NCI-H82 (cell line): ENCODE results near the gene DAPK1.

Experiments
- DNase-seq: peaks from one replicate; lab custom pipeline; 2025; lab: John Stamatoyannopoulos, UW

DAPK1 gene

DNA sequence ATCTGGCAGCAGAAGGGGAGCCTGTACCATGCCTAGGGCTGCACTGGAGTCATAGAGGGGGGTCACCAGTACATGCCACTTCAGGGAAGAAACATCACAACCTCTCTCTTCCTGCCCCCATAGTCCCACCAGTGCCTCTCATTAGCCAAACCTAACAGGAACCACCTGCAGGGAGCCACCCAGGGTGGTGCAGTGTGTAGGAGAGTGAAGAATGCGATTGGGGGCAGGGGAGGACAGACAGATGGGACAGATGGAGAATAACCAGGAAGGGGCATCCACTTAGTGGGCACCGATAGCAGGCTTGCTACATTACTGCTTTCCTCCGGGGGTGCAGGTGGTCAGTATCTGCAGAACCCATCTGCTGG lies 19.2 kb downstream of the DAPK1 start:
- DNase-seq, result no peak

- no peak for DNase-seq
These were observed 20.1 kb downstream of the DAPK1 start for GRCh38 chr9:87517732-87518131.

DNA sequence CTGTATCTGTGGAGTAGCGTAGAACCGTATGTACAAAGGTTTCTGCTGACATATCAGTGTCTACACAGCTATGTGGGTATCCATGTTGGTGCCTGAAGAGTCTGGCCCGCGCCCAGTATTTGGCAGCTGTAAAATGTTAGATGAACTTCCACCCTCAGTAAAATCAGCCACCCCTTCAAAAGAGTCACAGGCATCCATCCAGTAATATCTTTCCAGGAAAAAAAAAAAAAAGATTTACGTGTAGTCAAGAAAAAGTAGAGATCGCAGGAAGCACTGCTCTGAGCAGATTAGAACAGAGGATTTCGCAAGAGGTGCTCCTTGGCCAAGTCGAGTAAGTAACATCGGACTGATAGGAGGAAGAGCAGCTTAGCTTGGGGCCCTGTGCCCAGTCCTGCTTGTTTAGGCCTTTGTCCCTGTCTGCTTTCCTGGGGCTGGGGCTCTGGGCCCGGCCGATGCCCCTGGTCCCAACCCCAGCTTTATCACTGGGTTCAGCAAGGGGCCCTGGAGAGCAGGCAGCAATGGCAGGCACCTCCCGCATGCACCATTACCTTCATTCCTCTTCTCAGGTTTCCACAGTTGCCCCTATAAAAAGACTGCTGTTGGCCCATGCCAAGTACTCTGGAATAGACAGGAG lies 21.2 kb downstream of the DAPK1 start:
- no peak for DNase-seq

DNA sequence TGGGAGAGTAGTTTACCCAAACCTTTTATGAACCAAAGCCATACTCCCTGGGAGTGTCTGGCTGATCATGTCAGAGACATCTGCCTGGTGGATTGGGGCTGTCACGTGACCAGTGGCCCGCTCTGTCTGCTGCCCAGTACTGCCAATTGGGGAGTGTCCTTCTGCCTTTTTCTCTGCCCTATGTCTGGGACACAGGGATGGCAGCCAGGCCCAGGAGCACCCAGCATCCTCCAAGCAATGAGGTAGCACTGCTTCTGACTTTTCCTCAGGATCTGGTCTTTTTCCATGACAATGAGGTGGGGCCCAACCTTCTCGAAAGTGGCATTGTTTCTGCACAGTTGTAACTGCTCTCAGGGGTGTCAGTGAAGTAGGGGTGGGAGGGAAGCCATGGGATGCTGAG lies 21.8 kb downstream of the DAPK1 start:
- no peak for DNase-seq

GRCh38 chr9:87520172-87520683 lies 22.6 kb downstream of the DAPK1 start:
- no peak for DNase-seq

DNA sequence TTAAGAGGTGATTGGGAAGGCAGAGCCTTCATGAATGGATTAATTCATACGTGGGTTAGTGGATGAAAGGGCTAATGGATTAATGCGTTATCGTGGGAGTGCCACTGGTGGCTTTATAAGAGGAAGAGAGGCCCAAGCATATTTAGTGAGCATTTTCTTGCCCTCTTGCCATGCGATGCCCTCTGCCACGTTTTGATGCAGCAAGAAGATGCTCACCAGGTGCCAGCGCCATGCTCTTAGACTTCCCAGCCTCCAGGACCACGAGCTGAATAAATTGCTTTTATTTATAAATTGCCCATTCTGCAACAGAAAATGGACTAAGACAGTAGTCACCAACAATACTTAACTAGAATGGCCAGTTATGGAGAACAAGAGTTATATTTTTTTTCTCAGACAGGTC lies 24.2 kb downstream of the DAPK1 start:
- DNase-seq, result no peak

DNA sequence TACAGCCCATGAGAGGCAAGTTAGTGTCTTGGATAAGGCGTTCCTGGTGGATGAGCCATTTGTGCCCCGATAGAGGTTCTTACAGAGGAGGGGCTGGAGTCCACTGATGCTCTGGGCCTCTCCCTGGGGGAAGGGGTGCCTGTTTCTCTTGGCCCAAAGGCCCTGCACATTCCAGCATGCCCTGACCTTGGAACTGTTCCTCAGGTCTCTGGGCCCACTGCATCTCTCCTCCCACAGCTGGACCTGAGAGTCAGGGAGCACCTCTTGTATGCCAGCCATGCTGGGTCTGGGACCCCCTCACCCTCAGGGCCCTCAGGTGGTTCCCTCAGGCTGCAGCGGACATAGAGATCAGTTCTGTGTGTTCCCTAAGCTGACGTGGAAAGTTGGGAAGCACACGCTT lies 26.4 kb downstream of the DAPK1 start:
- no peak for DNase-seq

- no peak for DNase-seq
These were observed 28.1 kb downstream of the DAPK1 start for GRCh38 chr9:87525546-87526303.

GRCh38 chr9:87527211-87527916 lies 29.7 kb downstream of the DAPK1 start:
- DNase-seq, result no peak

- no peak for DNase-seq
These were observed 31.3 kb downstream of the DAPK1 start for GRCh38 chr9:87528969-87529368.

- no peak for DNase-seq
These were observed 32.0 kb downstream of the DAPK1 start for GRCh38 chr9:87529671-87530070.

DNA sequence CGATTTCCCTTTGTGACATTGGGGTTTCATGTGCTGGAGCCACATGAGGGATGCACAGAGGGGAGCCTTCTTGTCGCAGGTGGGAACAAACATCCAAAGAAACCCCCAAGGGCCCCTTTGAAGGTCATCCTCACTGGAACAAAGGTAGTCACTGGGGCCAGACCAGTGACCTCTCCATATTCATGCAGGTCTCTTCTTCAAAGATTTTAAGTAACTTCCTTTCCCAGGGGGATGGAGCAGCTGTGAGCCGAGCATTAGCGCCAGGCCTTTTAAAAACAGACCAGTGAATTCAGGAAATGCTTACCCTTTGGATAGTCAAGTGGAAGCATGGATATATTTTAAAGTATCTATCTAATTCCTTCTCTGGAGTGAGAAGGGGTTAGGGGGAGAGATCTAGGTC lies 33.0 kb downstream of the DAPK1 start:
- no peak for DNase-seq

GRCh38 chr9:87531370-87532295 lies 34.0 kb downstream of the DAPK1 start:
- DNase-seq, result no peak

- DNase-seq, result no peak
These were observed 35.6 kb downstream of the DAPK1 start for GRCh38 chr9:87533271-87533670.

- DNase-seq, result no peak
These were observed 36.4 kb downstream of the DAPK1 start for GRCh38 chr9:87534036-87534435.

DNA sequence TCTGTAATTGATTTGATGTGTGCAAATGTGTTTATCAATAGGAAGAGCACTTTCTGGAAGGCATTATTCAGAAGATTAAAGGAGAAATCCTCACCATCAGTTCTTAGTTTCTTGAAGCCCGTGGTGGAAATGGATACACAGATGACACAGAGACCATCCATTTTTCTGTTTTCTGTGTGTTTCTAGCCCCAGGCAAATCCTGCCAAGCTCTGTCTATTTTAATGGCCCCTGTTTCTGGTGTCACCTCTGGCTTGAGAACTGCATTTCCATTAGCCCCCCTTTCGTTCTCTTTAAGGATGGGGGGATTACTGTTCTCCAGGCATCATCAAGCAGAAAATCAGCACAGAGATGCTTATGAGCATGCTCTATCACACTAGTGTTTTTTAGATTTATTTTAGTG lies 37.3 kb downstream of the DAPK1 start:
- no peak for DNase-seq

GRCh38 chr9:87535817-87536539 lies 38.3 kb downstream of the DAPK1 start:
- DNase-seq, result peak; percentile 5

GRCh38 chr9:87537625-87538024 lies 40.0 kb downstream of the DAPK1 start:
- DNase-seq, result peak; percentile 86

GRCh38 chr9:87540444-87541105 lies 42.9 kb downstream of the DAPK1 start:
- DNase-seq, result no peak

DNA sequence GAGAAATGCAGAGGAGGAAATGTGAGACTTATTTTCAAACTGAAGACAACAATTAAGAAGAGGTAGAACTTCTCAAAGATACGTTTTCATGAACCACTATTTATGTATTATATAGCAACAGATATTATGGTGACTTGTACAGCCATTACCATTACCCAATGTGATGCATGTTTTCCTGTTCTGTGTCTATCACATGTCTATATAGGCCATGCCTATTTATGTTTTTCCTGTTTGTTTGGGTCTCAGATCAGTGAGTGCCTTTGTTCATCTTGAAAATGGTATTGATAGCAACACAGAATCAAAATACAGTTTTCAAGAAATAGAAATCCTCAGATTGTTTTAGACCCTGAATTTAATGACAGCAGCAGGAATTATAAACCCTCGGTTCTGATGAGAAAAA lies 44.0 kb downstream of the DAPK1 start:
- DNase-seq, result no peak

DNA sequence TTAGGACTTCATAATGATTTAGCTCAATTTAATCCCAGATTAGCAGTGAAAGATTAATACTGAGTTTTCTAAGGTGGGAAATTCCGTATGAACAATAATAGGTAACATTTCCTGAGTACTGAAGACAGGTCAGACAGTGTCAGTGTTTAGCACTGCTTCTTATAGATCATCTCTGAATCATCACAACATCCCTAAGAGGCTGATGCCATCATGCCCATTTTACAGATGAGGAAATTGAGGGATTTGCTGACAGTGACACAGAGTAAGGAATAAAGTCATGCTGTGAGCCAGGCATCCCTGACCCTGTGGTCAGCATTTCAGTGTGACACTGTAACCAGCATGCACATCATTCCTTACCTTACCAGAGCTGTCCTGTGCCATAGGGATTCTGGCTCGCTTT lies 44.5 kb downstream of the DAPK1 start:
- no peak for DNase-seq
